CD4-positive, alpha-beta T cell treated with Interleukin-17A for 1 hour (primary cell): ENCODE data around the gene FAHD1.
A peak's percentile ranks its signal among the peaks of the same experiment; 100 is the strongest.
"Not testable (repeated sequence)": the region's sequence is repeated elsewhere in the genome, so short reads cannot be mapped to it uniquely, and the experiment has no call there.

Experiments
- DNase-seq: peaks from one replicate; pipeline ENCODE4 v3.0.0-alpha.2; 2020

Gene FAHD1

GRCh38 chr16:1857433-1858097 is 30.6 kb downstream of the FAHD1 start:
- no peak for DNase-seq

GRCh38 chr16:1858189-1858865 is 31.3 kb downstream of the FAHD1 start:
- no peak for DNase-seq

GRCh38 chr16:1859650-1860049 is 32.6 kb downstream of the FAHD1 start:
- DNase-seq: no peak

GRCh38 chr16:1861730-1862129 is 34.7 kb downstream of the FAHD1 start:
- DNase-seq: no peak

- no peak for DNase-seq
Observed at GRCh38 chr16:1862394-1862793, 35.4 kb downstream of the FAHD1 start.

GRCh38 chr16:1863681-1864460 is 36.9 kb downstream of the FAHD1 start:
- peak; percentile 49 for DNase-seq

GRCh38 chr16:1865902-1866690 is 39.1 kb downstream of the FAHD1 start:
- no peak for DNase-seq

- no peak for DNase-seq
Observed at GRCh38 chr16:1870365-1871082, 43.5 kb downstream of the FAHD1 start.

- DNase-seq: peak; percentile 10
Observed at GRCh38 chr16:1871974-1872635, 45.1 kb downstream of the FAHD1 start, which contains the start of gene MEIOB. MEIOB (minus strand) TSS chr16:1872164; CDS start chr16:1868175, 3,989 bp downstream.

- no peak for DNase-seq
Observed at GRCh38 chr16:1874854-1875253, 47.8 kb downstream of the FAHD1 start.

- DNase-seq: not testable (repeated sequence)
Observed at GRCh38 chr16:1876066-1876465, 49.1 kb downstream of the FAHD1 start.

GRCh38 chr16:1876468-1876867 is 49.5 kb downstream of the FAHD1 start:
- DNase-seq: no peak

GRCh38 chr16:1877089-1877488 is 50.1 kb downstream of the FAHD1 start:
- DNase-seq: no peak

GRCh38 chr16:1877804-1878203 is 50.8 kb downstream of the FAHD1 start:
- no peak for DNase-seq

- no peak for DNase-seq
Observed at GRCh38 chr16:1878256-1878655, 51.2 kb downstream of the FAHD1 start.
